Ammon's horn (tissue), 1 donor: ENCODE results near the gene BUB1B.

ENCODE experiments used
- DNase-seq: peaks from one replicate; pipeline ENCODE4 v3.0.0-alpha.2; 2016; ENCODE audit warnings: low spot score

Gene BUB1B

DNA sequence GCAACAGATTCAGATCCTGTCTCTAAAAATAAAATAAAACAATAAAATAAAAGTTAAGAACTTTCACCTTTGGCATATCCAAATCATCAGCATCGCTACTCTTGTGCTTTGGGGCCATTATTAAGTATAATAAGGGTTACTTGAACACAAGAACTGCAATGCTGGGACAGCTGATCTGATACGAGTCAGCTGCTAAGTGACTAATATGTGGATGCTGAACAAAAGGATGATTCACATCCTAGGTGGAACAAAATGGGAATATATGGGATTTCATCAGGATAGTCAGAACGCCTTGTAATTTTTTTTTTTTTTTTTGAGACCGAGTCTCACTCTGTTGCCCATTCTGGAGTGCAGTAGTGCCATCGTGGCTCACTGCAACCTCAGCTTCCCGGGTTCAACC lies 29.7 kb downstream of the BUB1B start:
- DNase-seq: no peak

- DNase-seq: no peak
These were observed 32.1 kb downstream of the BUB1B start for GRCh38 chr15:40192942-40193341.

GRCh38 chr15:40197434-40197833 lies 36.6 kb downstream of the BUB1B start:
- no peak for DNase-seq

GRCh38 chr15:40198355-40199085 lies 37.7 kb downstream of the BUB1B start:
- DNase-seq: no peak

- no peak for DNase-seq
These were observed 43.2 kb downstream of the BUB1B start for GRCh38 chr15:40204100-40204499.

DNA sequence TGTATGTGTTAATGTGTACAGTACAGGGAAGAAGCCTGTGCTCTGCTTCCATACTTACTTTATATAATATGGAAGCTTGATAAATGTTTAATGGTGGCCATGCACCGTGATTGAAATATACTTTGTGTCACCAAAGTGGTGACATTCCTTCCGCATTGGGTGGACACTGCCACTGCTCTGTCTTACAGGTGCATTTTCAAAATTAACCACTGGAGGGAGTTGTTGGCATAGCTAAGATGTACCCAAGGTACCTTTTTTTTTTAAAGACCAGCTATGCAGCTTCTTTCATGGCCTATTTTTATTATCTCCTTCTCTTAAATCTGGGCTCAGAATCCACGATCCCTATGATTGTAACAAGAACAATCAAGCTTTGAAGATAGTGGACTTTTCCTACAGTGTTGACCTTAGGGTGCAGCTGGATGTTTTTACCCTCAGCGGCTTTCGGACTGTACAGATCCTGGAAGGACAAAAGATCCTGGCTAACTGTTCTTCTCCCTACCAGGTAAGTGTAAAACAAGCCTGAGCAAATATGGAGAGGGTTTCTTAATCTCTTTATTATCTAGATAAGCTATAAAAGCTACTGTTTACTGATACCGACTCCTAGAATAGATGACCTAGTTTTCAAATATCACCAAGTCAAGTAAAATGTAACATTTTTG lies 56.4 kb downstream of the BUB1B start:
- peak; percentile 75 for DNase-seq

DNA sequence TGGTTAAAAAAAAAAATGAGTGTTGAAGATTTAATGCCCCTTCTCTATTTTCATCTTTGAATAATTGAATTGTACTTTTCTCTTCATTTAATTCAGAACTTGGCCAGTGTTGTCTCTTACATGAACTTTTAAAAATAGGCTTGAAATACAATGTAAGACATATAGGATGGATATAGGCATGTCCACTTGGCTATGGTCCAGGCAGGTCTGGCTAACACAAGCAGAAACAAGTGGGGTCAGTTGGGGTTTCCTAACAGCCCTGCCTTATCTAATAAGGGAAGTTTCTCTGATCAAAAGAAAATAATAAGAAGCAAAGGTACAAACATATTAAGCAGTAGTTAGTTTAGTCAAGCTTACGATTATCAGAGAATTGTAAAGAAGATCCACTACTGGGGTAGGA lies 58.9 kb downstream of the BUB1B start:
- no peak for DNase-seq

DNA sequence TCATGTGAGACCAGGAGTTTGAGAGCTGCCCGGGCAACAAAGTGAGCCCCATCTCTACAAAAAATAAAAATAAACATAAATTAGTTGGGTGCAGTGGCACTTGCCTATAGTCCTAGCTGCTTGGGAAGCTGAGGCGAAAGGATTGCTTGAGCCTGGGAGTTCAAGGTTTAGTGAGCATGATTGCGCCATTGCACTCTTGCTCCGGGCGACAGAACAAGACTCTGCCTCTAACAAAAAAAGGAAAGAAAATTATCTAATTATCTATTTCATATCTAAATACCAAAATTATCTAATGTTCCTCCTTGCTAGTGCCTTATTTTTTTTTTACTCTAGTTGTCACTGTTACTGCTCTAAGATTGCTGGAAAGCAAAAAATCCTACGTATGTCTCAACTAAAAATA lies 61.3 kb downstream of the BUB1B start:
- no peak for DNase-seq

DNA sequence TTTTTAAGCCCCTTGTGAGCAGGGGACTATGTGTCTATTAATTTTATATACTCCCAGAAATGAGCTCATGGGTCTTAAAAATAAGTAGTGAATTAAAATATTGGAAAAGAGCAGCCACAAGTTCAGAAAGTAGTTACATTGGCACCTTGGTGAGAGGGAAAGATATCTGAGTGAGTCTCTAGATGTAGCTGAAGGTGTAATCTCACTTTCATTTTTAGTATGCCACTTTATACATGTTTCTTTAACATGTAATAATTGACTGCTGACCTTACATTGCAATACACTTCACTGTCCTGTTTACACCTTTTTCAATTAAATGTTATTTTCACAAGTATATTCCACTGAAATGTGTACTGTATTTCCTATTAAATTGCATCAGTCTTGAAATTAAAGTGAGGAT lies 65.9 kb downstream of the BUB1B start:
- no peak for DNase-seq

DNA sequence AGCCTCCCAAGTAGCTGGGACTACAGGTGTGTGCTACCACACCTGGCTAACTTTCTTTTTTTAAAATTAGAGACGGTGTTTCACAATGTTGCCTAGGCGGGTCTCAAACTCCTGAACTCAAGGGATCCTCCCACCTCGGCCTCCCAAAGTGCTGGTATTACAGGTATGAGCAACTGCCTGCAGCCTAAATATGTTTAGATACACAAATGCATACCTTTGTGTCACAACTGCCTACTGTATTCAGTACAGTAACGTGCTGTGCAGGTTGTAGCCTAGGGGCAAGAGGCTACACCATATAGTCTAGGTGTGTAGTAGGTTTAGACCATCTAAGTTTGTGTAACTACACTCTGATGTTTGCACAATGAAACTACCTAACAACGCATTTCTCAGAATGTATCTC lies 68.4 kb downstream of the BUB1B start:
- DNase-seq: no peak

DNA sequence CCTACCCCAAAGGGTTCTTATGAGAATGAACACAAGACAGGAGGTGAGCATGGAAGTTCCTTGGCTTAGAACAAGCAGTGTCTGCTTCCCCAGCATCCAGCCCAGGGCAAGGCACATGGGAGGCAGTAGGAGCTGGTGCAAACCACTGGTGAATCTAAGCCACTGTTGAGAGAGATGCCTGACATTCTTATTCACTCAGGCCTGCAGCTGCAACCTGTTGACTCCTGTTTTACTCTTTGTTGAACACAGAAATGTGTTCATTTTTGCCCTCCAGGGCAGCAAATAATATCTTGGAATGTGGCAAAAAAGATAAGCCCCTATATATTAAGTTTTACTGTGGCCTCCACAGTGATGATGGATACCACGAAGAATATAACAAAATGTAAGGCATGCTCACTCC lies 69.1 kb downstream of the BUB1B start:
- no peak for DNase-seq

GRCh38 chr15:40232625-40233070 lies 71.8 kb downstream of the BUB1B start:
- DNase-seq: no peak

DNA sequence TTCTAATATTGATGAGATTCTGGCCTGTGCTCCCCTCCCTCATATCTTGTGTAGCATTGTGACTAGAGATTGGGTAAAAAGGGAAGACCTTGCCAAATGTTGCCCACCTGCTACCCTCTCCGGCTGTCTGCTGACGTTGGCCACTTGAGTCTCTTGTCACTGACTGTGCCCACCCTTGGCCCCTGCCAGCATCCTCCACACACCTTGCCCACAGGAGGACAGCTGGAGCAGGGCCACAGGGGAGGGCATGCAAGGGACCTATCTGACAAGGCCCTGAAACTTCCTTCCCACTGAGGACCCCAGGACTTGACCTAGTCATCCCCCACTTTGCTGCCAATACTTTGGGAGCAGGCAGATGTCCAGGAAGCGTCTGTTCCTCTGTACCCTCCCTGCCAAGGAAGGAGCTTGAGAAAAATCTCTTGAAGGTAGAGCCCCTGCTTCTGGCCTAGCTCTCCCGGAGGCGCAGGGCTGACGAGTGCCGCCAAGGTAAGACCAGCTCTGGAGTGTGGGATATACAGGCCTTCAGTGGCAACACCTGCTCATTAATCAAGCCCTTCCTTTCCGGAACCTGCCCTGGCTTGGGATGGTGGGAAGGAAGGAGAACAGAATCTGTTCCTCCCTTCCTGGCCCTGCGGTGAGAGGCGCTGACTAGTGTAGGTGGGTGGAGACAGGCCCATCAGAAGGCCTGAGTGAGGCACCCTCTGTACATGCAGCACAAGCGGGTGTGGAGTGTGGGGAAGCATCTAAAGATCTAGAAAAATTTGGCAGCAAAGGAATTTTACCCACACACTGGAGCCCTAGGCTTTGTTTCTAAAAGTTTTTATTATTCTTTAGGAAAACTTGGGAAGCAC lies 73.1 kb downstream of the BUB1B start:
- no peak for DNase-seq

GRCh38 chr15:40234783-40235182 lies 73.9 kb downstream of the BUB1B start:
- DNase-seq: peak; percentile 32

GRCh38 chr15:40235201-40235885 lies 74.5 kb downstream of the BUB1B start:
- DNase-seq: peak; percentile 41

DNA sequence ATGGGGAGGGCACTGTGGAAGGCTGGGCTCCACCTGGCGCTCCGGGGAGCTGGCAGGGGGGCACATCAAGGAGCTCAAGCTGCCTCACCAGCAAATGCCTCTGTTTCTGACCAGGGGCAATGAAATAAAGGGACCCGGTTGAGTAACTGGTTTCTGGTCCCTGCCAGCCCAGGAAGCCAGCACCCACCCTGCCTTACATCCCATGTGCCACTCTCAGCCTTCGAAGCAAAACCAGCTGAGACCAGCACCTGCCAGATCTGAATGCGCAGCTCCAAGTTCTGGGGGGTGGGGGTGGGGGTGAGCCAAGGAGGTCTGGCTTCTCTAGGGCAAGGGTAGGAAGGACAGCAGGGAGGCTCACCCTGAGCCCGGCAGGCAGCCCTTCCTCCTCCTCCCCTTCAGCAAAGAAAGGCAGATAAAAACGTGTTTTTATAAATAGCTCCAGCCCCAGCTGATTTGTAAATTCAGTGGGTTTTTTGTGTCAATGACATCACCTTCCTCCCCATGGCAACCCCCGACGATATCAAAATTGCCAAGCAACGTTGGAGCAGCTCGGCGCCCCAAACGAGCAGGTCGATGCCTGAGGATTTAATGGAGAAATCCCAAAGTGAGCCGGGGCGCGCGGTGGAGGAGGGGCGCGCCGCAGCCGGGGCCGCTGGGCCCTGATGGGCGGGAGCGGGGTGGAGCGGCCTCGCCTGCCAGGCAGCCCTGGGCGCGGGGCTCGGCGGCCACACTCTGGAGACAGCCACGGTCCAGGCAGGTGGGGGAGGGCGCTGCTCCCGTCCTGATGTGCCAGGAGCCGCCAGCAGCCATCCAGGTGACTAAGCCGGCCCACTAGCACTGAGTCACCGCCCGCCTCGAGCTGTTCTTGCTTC lies 77.9 kb downstream of the BUB1B start, which contains the start of gene PAK6:
Gene PAK6, plus strand, starts transcription at position 532 of the 872 bp plus-strand sequence. CDS start 25,723 bp downstream, outside the sequence.
- peak; percentile 41 for DNase-seq

DNA sequence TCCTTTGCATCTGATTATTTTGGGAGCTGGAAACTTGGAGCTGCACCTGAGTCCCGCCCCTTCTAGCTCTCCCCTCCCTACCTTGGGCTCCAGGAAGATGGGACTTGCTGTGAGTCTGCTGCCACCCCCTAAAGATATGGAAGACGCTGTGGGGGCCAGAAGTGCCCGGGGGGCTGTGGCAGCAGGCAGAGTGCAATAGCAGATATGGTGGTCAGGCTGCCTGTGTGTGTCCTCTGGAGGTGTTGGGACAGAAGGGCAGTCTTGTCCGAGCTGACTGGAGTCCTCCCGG lies 78.5 kb downstream of the BUB1B start:
- DNase-seq: no peak

- DNase-seq: peak; percentile 23
These were observed 79.1 kb downstream of the BUB1B start for GRCh38 chr15:40239693-40240618.

GRCh38 chr15:40240619-40241221 lies 79.9 kb downstream of the BUB1B start:
- DNase-seq: no peak
